H1 (cell line): ENCODE data around the gene GPR139. TPM values are rescaled to one million over a fixed set of nuclear protein-coding genes. Genes with fewer than 3 reads are reported as not detected.

Source experiments
- CTCF ChIA-PET: fragments of 300-600 bp; sonication (Branson Sonifier 250); formaldehyde crosslinking; loops from one replicate; lab custom pipeline; 2021; ENCODE audit not compliant: partially characterized antibody; lab: Charles Lee
- POLR2A ChIA-PET: fragments of 300-600 bp; sonication (Branson Sonifier 250); formaldehyde crosslinking; loops from one replicate; lab custom pipeline; 2021; ENCODE audit warnings: inconsistent platforms; ENCODE audit not compliant: partially characterized antibody; lab: Charles Lee
- DNase-seq, 2 experiments: peaks; one replicate each; pipeline versions ENCODE4 v3.0.0 to v3.0.0-alpha.2; 2010 to 2022; ENCODE audit warnings: low spot score in 2 of 2, low read depth in 1 of 2, mixed read lengths in 1 of 2
- FAIRE-seq: peaks from 2 replicates; lab custom pipeline; 2011; peaks lifted over from hg19 to GRCh38; lab: Jason Lieb, UNC
- H2AFZ ChIP-seq: 2 replicates; pipeline ENCODE4 v1.8.1; 2012; ENCODE audit warnings: low read length, inconsistent platforms
- H2AK5ac ChIP-seq: 2 replicates; pipeline ENCODE4 v1.6.1; 2013; ENCODE audit warnings: low read depth, low read length
- H2BK120ac ChIP-seq: replicated peaks from 2 replicates; pipeline ENCODE3; 2013; ENCODE audit warnings: low read depth, low read length, inconsistent platforms
- H2BK12ac ChIP-seq: 2 replicates; pipeline ENCODE4 v1.6.1; 2013; ENCODE audit warnings: low read depth, low read length
- H2BK15ac ChIP-seq: 2 replicates; pipeline ENCODE4 v1.6.1; 2013; ENCODE audit warnings: low read length
- H2BK20ac ChIP-seq: 2 replicates; pipeline ENCODE4 v1.6.1; 2013; ENCODE audit warnings: low read length
- H2BK5ac ChIP-seq: 2 replicates; pipeline ENCODE4 v1.6.1; 2013; ENCODE audit warnings: low read depth, low read length
- H3K14ac ChIP-seq: 2 replicates; pipeline ENCODE4 v1.6.1; 2013; ENCODE audit warnings: inconsistent platforms; ENCODE audit not compliant: insufficient read length
- H3K18ac ChIP-seq: 2 replicates; pipeline ENCODE4 v1.6.1; 2013; ENCODE audit warnings: low read length; ENCODE audit errors: extremely low read depth
- H3K23ac ChIP-seq: 2 replicates; pipeline ENCODE4 v1.6.1; 2013; ENCODE audit warnings: inconsistent platforms; ENCODE audit not compliant: insufficient read length
- H3K23me2 ChIP-seq: 2 replicates; pipeline ENCODE4 v1.6.1; 2013; ENCODE audit warnings: low read depth, low read length
- H3K27ac ChIP-seq: 2 replicates; pipeline ENCODE4 v1.6.1; 2011; ENCODE audit warnings: low read depth, low read length, inconsistent platforms
- H3K27me3 ChIP-seq, 4 experiments: replicated peaks in 1 of 4; 1 replicate in 1 of 4; 2 replicates in 3 of 4; pipeline versions ENCODE4 v1.6.1 to v1.8.1; 2011 to 2013; ENCODE audit warnings: low read length in 3 of 4, mild to moderate bottlenecking in 3 of 4, inconsistent platforms in 2 of 4, mixed read lengths in 2 of 4, moderate library complexity in 1 of 4; ENCODE audit not compliant: control insufficient read depth in 3 of 4, insufficient read depth in 3 of 4; ENCODE audit errors: extremely low read depth in 1 of 4
- H3K36me3 ChIP-seq, 4 experiments: 2 replicates each; pipeline versions ENCODE4 v1.6.1 to v1.8.1; 2011 to 2013; ENCODE audit warnings: mild to moderate bottlenecking in 4 of 4, low read length in 3 of 4, moderate library complexity in 2 of 4, control low read depth in 1 of 4, inconsistent platforms in 1 of 4; ENCODE audit not compliant: insufficient read depth in 4 of 4, control insufficient read depth in 2 of 4
- H3K4ac ChIP-seq: replicated peaks from 2 replicates; pipeline ENCODE3; 2013; ENCODE audit warnings: low read length, low read depth, mixed read lengths, inconsistent platforms; ENCODE audit not compliant: insufficient read length
- H3K4me1 ChIP-seq, 4 experiments: replicated peaks in 1 of 4; 1 replicate in 1 of 4; 2 replicates in 3 of 4; pipeline versions ENCODE4 v1.6.1 to v1.8.1; 2011 to 2013; ENCODE audit warnings: low read length in 3 of 4, inconsistent platforms in 2 of 4, mixed read lengths in 1 of 4; ENCODE audit not compliant: insufficient read depth in 4 of 4, control insufficient read depth in 3 of 4
- H3K4me2 ChIP-seq, 2 experiments: 2 replicates each; pipeline versions ENCODE4 v1.6.1 to v1.8.1; 2011 to 2013; ENCODE audit warnings: low read depth in 2 of 2, low read length in 2 of 2, control low read depth in 1 of 2, inconsistent platforms in 1 of 2, mild to moderate bottlenecking in 1 of 2; ENCODE audit not compliant: insufficient read depth in 1 of 2
- H3K4me3 ChIP-seq, 4 experiments: fragments of 200-600, 300-600 bp in 1 of 4; sonication (generic), shearing (Covaris generic), sonication (Bioruptor Twin) in 1 of 4; 2 replicates each; pipeline versions ENCODE4 v1.5.1 to v1.8.1; 2011 to 2016; ENCODE audit warnings: low read length in 4 of 4, low read depth in 3 of 4, control low read depth in 2 of 4, inconsistent platforms in 2 of 4, mild to moderate bottlenecking in 2 of 4, mixed read lengths in 1 of 4, moderate library complexity in 1 of 4; ENCODE audit not compliant: insufficient read depth in 2 of 4; ENCODE audit errors: extremely low read depth in 1 of 4
- H3K56ac ChIP-seq: replicated peaks from 2 replicates; pipeline ENCODE3; 2013; ENCODE audit warnings: low read depth, mild to moderate bottlenecking, mixed read lengths, low read length, inconsistent platforms; ENCODE audit not compliant: insufficient read length
- H3K79me1 ChIP-seq: 2 replicates; pipeline ENCODE4 v1.6.1; 2013; ENCODE audit warnings: low read depth, low read length, control low read depth
- H3K79me2 ChIP-seq, 2 experiments: 2 replicates each; pipeline versions ENCODE4 v1.6.1 to v1.8.1; 2012 to 2013; ENCODE audit warnings: low read length in 2 of 2, mild to moderate bottlenecking in 2 of 2, inconsistent platforms in 1 of 2; ENCODE audit not compliant: insufficient read depth in 2 of 2, control insufficient read depth in 1 of 2
- H3K9ac ChIP-seq, 4 experiments: replicated peaks in 1 of 4; 1 replicate in 1 of 4; 2 replicates in 3 of 4; pipeline versions ENCODE4 v1.6.1 to v1.8.1; 2011 to 2013; ENCODE audit warnings: low read depth in 3 of 4, low read length in 3 of 4, control low read depth in 2 of 4, mild to moderate bottlenecking in 2 of 4, moderate library complexity in 2 of 4, inconsistent platforms in 1 of 4; ENCODE audit errors: extremely low read depth in 1 of 4
- H3K9me3 ChIP-seq, 2 experiments: 2 replicates each; pipeline versions ENCODE4 v1.6.1 to v1.8.1; 2012 to 2013; ENCODE audit warnings: mild to moderate bottlenecking in 2 of 2, moderate library complexity in 2 of 2, control low read depth in 1 of 2, inconsistent platforms in 1 of 2, low read depth in 1 of 2, low read length in 1 of 2, mixed read lengths in 1 of 2; ENCODE audit not compliant: insufficient read depth in 2 of 2
- H4K20me1 ChIP-seq, 2 experiments: replicated peaks in 1 of 2; 2 replicates each; pipeline versions ENCODE3 to v1.8.1; 2011 to 2013; ENCODE audit warnings: inconsistent platforms in 2 of 2, low read length in 2 of 2, mild to moderate bottlenecking in 1 of 2; ENCODE audit not compliant: insufficient read depth in 2 of 2, control insufficient read depth in 1 of 2
- H4K5ac ChIP-seq: 2 replicates; pipeline ENCODE4 v1.6.1; 2013; ENCODE audit warnings: low read length, low read depth, mixed read lengths, inconsistent platforms; ENCODE audit not compliant: insufficient read length
- H4K8ac ChIP-seq: 2 replicates; pipeline ENCODE4 v1.8.0; 2013; ENCODE audit warnings: mild to moderate bottlenecking, moderate library complexity, low read length, inconsistent platforms; ENCODE audit not compliant: insufficient read depth; ENCODE audit errors: extremely low read depth
- H4K91ac ChIP-seq: replicated peaks from 2 replicates; pipeline ENCODE3; 2013; ENCODE audit warnings: low read length, mixed read lengths, inconsistent platforms; ENCODE audit not compliant: insufficient read length
- ASH2L ChIP-seq: fragments of 200-600, 300-600 bp; sonication (generic); IDR thresholded peaks from one replicate; pipeline ENCODE4 v1.7.1; 2017; ENCODE audit warnings: low read length
- WGBS, 2 experiments: shearing (Covaris generic) in 1 of 2; methylation state at CpG; one replicate each; pipeline versions ENCODE4 v1.1.6 to v1.1.7; 2013 to 2015; ENCODE audit warnings: low lambda C conversion rate in 2 of 2, mixed read lengths in 2 of 2, inconsistent platforms in 1 of 2, low coverage in 1 of 2, missing lambda C conversion rate in 1 of 2; ENCODE audit not compliant: insufficient replicate concordance in 2 of 2, insufficient coverage in 1 of 2, insufficient read length in 1 of 2; ENCODE audit errors: extremely low coverage in 1 of 2, missing lambda C conversion rate in 1 of 2; 5-methylcytosine and 5-hydroxymethylcytosine counted together
- polyA plus RNA-seq, 7 experiments: library from polyadenylated mRNA; depleted of rRNA in 3 of 7; stranded (reverse) in 5 of 7; unstranded in 2 of 7; fragments of >200 nt in 5 of 7; fragments of 200-250 nt in 2 of 7; gene quantifications; 1 replicate in 5 of 7; 2 replicates in 1 of 7; 4 replicates in 1 of 7; pipeline versions ENCODE4 v1.2.1 to v1.2.3, GENCODE V29; 2011 to 2013; ENCODE audit warnings: missing spikeins in 2 of 7, mixed read lengths in 2 of 7
- total RNA-seq: library from RNA; stranded (reverse); fragmentation: NEBNext Ultra II Directional; extraction: Animal tissue kit (Norgen Biotek cat#: 25700); gene quantifications from 2 replicates; pipeline ENCODE4 v1.2.1, GENCODE V29; 2021
- TF ChIP-seq, protein P1 (sequence below): IDR thresholded peaks from 2 replicates; pipeline ENCODE4 v1.6.1; 2011; ENCODE audit warnings: low read length, improper control_type of control experiment

GPR139 gene
- total and polyA plus RNA-seq, 2 of the 8 experiments (the other 6 are each of a cell fraction or from before 2014, with no cell fraction given) = 0.84 to 2.2 TPM

GRCh38 chr16:20107083-20107482, 33.4 kb upstream of the GPR139 start:
- no peak overlapping the region for H2BK15ac ChIP-seq
- H2AK5ac ChIP-seq = no peak overlapping the region
- no peaks in the 10 kb centered on the region for H3K79me2 ChIP-seq
- no peak overlapping the region for H3K56ac ChIP-seq
- no peak overlapping the region for H3K4me2 ChIP-seq
- POLR2A ChIA-PET = no interaction called here
- no peaks in the 10 kb centered on the region for H4K20me1 ChIP-seq
- no peaks in the 10 kb centered on the region; the same call in 1 of the 2 replicates for H3K23me2 ChIP-seq
- H2AFZ ChIP-seq = peak overlapping the region; percentile 91
- H3K18ac ChIP-seq = no peak overlapping the region
- CTCF ChIA-PET = interaction anchor here (0.6 to 2.0 kb wide), 7 partner anchors 10 to 279 kb away, joined by 3 to 9 read pairs (median 4); no protein-coding TSS in a partner anchor
- no peaks in the 10 kb centered on the region for H3K36me3 ChIP-seq
- DNase-seq = no peak
- no peak overlapping the region for H3K14ac ChIP-seq
- H3K4ac ChIP-seq = no peak overlapping the region
- no peak overlapping the region for H2BK120ac ChIP-seq
- no peak for TF ChIP-seq ASH2L
- TF ChIP-seq, protein P1, sequence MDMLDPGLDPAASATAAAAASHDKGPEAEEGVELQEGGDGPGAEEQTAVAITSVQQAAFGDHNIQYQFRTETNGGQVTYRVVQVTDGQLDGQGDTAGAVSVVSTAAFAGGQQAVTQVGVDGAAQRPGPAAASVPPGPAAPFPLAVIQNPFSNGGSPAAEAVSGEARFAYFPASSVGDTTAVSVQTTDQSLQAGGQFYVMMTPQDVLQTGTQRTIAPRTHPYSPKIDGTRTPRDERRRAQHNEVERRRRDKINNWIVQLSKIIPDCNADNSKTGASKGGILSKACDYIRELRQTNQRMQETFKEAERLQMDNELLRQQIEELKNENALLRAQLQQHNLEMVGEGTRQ = peak; percentile 41; the same call in 1 of the 2 replicates
- TF ChIP-seq, all 59 proteins: peak for 1
- H3K23ac ChIP-seq = no peak overlapping the region
- no peaks in the 10 kb centered on the region for H3K79me1 ChIP-seq
- H4K5ac ChIP-seq = no peak overlapping the region
- 0 out of 2 replicates have a peak overlapping the region, but pooled peaks have one; percentile 43 for H2BK20ac ChIP-seq
- no peaks in the 10 kb centered on the region for H3K9me3 ChIP-seq
- H3K27ac ChIP-seq = no peak overlapping the region
- no peak overlapping the region for H3K9ac ChIP-seq
- FAIRE-seq = no peak
- no peak overlapping the region for H2BK5ac ChIP-seq
- no peak overlapping the region for H4K91ac ChIP-seq
- no peaks in the 10 kb centered on the region; a peak in 1 of 7 replicates for H3K27me3 ChIP-seq
- 91% methylated on average over 2 of the region's 2 CpGs; no CpG with 5 or more reads in 1 of the 2 experiments for WGBS, 2 experiments
- no peak overlapping the region for H3K4me3 ChIP-seq
- H4K8ac ChIP-seq = peak overlapping the region; percentile 29; the same call in 1 of the 2 replicates
- H2BK12ac ChIP-seq = no peak overlapping the region
- H3K4me1 ChIP-seq = no peaks in the 10 kb centered on the region
